ENCODE measurements around the gene FAM118B. TPM values are rescaled to one million over a fixed set of nuclear protein-coding genes. Genes with fewer than 3 reads are reported as not detected.

The FAM118B gene
- total RNA-seq, 2 experiments from 2014 or later: 5.6 to 6.3 TPM

DNA sequence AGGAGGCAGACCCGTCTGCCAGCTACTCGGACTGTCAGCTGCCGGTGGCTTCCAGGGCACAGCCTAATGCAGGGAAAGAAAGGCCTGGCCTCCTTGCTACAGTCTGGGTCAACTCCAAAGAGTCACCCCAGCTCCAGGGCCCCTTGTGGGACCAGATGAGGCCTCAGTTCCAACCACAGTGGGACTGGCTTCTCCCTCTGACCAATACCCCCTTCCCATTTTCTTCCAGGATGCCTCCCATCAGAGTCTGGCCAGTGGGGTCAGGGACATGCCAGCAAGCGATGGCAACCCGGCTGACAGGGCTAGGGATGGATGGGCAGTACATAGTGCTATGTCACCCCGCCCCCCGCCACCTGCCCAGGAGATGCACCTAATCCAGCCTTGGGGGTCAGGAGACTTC lies 36.8 kb upstream of the FAM118B start:
- CTCF ChIA-PET: no interaction called here
- H3K36me3 Mint-ChIP-seq (ENCODE audit: low read depth): no peaks in the 10 kb centered on the region

DNA sequence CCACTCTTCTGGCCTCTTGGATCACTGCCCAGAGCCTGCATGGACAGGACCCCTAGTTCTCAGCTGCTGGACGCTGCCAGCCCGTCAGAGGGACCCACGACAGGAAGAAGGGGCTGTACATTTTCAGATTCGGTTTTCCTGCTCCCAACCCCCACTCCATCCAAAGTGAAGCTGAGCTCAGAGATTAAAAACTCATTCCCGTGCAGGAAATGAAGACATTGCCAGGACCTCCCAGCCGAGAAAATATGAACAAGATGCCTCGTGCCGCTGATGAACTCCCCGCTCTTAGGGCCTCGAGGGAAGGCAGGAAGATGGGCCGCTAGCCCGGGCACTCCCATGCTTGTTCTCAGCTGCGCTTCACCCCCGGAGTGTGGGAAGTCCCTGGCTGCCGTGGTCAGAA lies 36.2 kb upstream of the FAM118B start:
- peaks cover 3% of the 10 kb centered on the region for H3K27me3 Mint-ChIP-seq (ENCODE audit: low read depth)
- H3K36me3 Mint-ChIP-seq (ENCODE audit: low read depth): no peaks in the 10 kb centered on the region
- peaks cover 2% of the 10 kb centered on the region for H3K9me3 Mint-ChIP-seq
- no peak overlapping the region for H3K4me3 Mint-ChIP-seq
- intact Hi-C loops (cut with micrococcal nuclease): no loop called here
- DNase-seq: no peak
- H3K4me1 Mint-ChIP-seq (ENCODE audit: low read depth): no peaks in the 10 kb centered on the region
- CTCF ChIA-PET: no interaction called here
- H3K27ac Mint-ChIP-seq: no peak overlapping the region

More for the DNA sequence above, 36.8 kb upstream of the FAM118B start:
- Mint-ChIP-seq H3K27ac (no peak overlapping the region), H3K4me3 (no peak overlapping the region), H3K9me3 (no peaks in the 10 kb centered on the region), H3K4me1 (ENCODE audit: low read depth) (no peaks in the 10 kb centered on the region), H3K27me3 (ENCODE audit: low read depth) (peaks cover 3% of the 10 kb centered on the region)
- DNase-seq: no peak
- intact Hi-C loops (cut with micrococcal nuclease): no loop called here

DNA sequence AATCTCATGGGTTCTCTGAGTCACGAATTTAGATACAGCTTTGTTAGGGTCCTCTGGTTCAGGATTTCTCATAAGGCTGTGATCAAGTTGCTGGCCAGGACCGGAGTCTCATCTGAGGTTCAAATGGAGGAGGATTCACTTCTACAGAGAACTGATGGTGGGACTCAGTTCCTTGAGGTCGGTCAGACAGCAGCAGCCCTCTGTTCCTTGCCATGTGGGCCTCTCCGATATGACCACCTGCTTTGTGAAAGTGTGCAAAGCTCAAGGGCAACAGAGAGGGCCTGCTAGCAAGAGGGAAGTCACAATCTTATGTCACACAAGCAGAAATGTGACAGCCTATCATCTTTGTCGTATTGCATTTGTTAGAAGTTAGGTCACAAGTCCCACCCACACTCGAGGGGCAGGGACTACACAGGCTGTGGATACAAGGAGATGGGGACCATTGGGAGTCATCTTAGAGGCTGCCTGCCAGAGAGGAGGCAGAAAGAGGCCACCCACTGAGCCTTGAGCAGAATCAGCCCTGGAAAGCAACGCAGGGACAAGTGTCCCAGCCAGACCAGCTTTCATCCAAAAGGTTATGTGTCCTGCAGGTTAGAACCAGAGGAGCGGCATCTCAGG lies 34.6 kb upstream of the FAM118B start:
- intact Hi-C loops (cut with micrococcal nuclease): no loop called here
- CTCF ChIA-PET: no interaction called here
- no peaks in the 10 kb centered on the region for H3K36me3 Mint-ChIP-seq (ENCODE audit: low read depth)
- H3K27me3 Mint-ChIP-seq (ENCODE audit: low read depth): no peaks in the 10 kb centered on the region
- H3K27ac Mint-ChIP-seq: no peak overlapping the region
- H3K9me3 Mint-ChIP-seq: peaks cover 2% of the 10 kb centered on the region
- DNase-seq: no peak
- no peak overlapping the region for H3K4me3 Mint-ChIP-seq
- H3K4me1 Mint-ChIP-seq (ENCODE audit: low read depth): no peaks in the 10 kb centered on the region

DNA sequence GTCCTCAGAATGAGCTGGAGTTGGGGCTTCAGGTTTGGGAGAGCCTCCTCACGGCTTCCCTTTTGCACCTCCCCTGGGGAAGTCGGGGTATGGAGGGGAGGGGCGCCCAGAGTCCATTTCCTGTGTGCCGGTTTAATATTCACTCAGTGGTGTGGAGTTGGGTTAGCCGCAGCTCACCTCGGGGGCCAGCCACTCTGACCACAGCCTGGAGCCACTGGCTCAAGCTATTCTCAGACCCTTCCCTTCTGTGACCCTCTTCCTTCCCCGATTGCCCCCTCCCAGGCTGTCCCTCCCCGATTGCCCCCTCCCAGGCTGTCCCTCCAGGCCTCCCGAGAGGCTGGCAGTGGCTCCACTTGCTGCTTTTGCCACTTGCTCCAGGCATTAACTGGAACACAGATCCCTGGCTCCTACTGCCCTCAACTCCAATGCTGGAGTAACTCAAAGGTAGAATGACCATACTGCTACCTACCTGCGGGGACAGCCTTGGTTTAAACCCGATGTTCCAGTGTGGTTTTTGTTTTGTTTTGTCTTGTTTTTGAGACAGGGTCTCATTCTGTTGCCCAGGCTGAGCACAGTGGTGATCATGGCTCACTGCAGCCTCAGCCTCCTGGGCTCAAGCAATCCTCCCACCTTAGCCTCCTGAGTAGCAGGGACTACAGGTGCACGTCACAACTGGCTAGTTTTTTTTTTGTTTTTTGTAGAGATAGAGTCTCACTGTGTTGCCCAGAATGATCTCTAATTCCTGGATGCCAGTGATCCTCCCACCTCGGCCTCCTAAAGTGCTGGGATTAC lies 29.4 kb upstream of the FAM118B start:
- CTCF ChIA-PET: no interaction called here
- Mint-ChIP-seq H3K36me3 (ENCODE audit: low read depth) (peaks cover 2% of the 10 kb centered on the region), H3K4me3 (no peak overlapping the region), H3K9me3 (peaks cover 2% of the 10 kb centered on the region), H3K27ac (no peak overlapping the region), H3K27me3 (ENCODE audit: low read depth) (no peaks in the 10 kb centered on the region), H3K4me1 (ENCODE audit: low read depth) (peaks cover 4% of the 10 kb centered on the region)
- intact Hi-C loops (cut with micrococcal nuclease): no loop called here
- no peak for DNase-seq

DNA sequence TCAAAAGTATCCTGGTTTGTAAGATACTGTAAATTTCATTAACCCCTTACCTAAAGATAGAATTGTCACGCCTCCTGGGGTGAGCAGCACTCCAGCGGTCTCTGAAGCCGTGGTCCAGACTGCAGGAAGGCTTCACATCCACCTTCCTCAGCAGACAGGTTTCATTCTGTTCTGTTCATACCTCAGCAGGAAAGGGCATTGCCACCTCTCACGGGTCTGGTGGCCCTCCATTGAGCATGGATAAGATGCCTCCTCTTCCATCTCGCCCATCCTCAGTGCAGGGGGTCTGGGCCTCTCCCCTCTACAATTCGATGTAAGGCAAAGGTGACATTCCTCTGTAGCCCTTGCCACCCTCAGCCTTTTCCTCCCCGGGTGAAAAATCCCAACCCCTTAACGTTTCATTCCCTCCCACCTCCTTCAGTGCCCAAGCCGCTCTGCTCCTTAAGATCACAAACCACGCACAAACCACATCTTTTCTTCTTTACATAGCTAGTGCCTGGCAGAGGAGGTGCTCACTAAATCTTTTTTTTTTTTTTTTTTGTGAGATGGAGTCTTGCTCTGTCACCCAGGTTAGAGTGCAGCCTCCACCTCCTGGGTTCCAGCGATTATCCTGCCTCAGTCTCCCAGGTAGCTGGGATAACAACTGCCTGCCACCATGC lies 28.7 kb upstream of the FAM118B start:
- Mint-ChIP-seq H3K4me1 (ENCODE audit: low read depth) (peaks cover 4% of the 10 kb centered on the region), H3K9me3 (peaks cover 2% of the 10 kb centered on the region), H3K27me3 (ENCODE audit: low read depth) (no peaks in the 10 kb centered on the region), H3K36me3 (ENCODE audit: low read depth) (peaks cover 2% of the 10 kb centered on the region), H3K27ac (no peak overlapping the region), H3K4me3 (no peak overlapping the region)
- DNase-seq: no peak
- intact Hi-C loops (cut with micrococcal nuclease): no loop called here
- CTCF ChIA-PET: interaction anchor here (1.1 kb wide), 1 partner anchor 11 kb away, joined by 6 read pairs; no protein-coding TSS in a partner anchor

DNA sequence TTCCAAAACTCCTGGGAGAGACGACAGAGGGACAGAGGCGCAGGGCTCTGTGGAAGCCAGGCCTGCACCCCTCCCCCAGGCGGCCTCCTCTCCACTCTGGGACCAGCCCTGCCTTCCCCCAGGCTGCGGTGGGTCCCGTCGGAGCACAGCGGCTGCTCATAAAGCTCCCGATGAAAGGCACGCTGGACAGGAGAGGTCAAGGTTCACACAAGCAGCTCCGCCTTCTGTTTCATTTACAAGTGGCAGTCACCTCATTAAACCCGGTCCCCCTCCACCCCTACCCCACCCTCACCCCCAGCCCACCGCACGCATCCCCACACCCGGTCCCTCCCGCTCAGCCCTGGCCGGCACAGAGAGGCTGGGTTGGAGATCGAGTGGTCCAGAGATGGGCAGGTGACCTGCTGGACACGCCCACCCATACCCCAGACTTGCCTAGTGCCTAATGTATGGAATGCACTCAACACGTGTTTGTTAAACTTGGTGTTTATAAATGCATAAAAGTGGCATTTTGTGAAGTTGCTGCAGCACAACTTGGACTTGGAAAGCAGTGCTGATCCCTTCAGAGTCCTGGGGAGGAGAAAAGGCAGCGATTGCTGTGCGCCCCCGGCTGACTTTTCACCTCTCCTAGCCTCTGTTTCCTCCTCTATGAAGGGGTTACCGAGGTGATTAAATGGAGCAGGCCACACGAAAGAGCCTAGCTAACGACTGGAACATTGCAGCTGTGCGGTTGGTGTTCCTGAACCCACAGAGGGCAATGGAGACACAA lies 26.1 kb upstream of the FAM118B start:
- H3K4me3 Mint-ChIP-seq: no peak overlapping the region
- CTCF ChIA-PET: no interaction called here
- DNase-seq: no peak
- intact Hi-C loops (cut with micrococcal nuclease): no loop called here
- peaks cover 4% of the 10 kb centered on the region for H3K4me1 Mint-ChIP-seq (ENCODE audit: low read depth)
- no peaks in the 10 kb centered on the region for H3K27me3 Mint-ChIP-seq (ENCODE audit: low read depth)
- no peaks in the 10 kb centered on the region for H3K9me3 Mint-ChIP-seq
- peaks cover 6% of the 10 kb centered on the region for H3K36me3 Mint-ChIP-seq (ENCODE audit: low read depth)
- no peak overlapping the region for H3K27ac Mint-ChIP-seq

DNA sequence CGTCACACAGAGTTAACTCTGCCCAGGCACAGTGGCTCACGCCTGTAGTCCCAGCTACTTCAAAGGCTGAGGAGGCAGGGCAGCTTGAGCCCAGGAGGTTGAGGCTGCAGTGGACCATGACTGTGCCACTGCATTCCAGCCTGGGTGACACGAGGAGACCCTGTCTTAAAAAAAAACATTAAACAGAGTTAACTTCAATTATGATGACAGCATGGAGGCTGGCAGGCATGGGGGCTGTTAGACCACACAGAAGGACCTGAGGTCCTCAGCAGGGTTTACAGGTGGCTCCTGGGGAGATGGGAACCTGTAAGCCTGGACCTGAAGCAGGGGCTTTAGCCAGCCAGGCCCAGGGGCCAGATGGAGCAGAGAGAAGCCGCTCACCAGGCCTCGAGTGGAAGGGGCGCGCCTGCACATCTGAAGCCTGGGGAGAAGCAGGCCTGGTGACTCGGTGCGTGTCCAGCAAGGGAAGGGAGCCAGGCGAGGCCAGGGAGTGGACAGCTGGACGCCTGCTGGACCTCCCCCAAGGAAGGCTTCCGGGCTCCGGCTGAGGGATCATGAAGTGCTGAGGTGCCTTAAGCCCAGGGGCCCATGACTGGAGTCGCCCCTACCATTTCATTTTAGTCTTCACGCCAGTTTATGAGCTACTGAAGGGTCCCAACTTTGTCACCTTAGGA lies 25.4 kb upstream of the FAM118B start:
- no peak for DNase-seq
- H3K36me3 Mint-ChIP-seq (ENCODE audit: low read depth): peaks cover 6% of the 10 kb centered on the region
- CTCF ChIA-PET: no interaction called here
- H3K4me3 Mint-ChIP-seq: no peak overlapping the region
- H3K27me3 Mint-ChIP-seq (ENCODE audit: low read depth): no peaks in the 10 kb centered on the region
- peaks cover 4% of the 10 kb centered on the region for H3K4me1 Mint-ChIP-seq (ENCODE audit: low read depth)
- H3K27ac Mint-ChIP-seq: no peak overlapping the region
- H3K9me3 Mint-ChIP-seq: no peaks in the 10 kb centered on the region
- intact Hi-C loops (cut with micrococcal nuclease): no loop called here

DNA sequence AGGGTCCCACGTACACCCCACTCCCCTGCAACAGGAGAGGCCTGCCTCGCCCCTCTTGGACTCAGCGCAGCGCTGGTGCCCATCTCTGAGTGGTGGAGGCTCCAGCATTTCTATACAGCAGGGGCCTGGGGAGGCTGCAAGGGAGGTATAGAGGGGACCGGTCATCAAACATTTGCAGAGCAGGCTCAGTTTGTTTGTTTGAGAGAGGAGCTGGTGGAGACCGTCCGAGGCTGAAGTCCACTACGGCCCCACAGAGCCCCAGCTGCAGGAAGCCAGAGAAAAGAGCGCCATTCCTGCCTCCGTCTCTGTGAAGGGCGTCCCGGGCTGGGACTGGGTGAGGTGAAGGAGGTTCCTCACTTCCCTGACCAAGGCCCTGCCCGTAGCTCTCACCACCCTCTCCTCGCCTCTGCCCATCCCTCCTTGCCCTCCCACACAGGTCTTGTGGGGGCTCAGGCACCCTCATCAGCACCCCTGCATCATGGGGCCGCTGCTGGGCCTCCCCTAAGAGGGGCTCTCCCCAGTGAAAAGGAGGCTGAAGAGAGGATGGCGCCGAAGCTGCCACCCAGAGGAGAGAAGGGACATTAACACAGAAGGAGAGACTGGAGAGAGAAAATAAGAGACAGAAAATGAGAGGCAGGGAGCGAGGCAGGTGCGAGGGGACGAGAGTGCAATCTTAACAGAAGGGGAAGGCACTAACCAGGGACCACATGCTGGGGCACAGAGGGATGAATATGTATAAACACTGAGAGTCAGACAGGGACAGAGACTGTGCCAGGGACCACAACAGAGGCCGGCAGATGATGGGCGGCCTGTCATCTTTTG lies 24.7 kb upstream of the FAM118B start:
- intact Hi-C loops (cut with micrococcal nuclease): no loop called here
- H3K9me3 Mint-ChIP-seq: no peaks in the 10 kb centered on the region
- H3K4me3 Mint-ChIP-seq: no peak overlapping the region
- CTCF ChIA-PET: interaction anchor here (1.3 kb wide), 1 partner anchor 264 kb away, joined by 4 read pairs; no protein-coding TSS in a partner anchor
- H3K27ac Mint-ChIP-seq: no peak overlapping the region
- peaks cover 4% of the 10 kb centered on the region for H3K4me1 Mint-ChIP-seq (ENCODE audit: low read depth)
- DNase-seq: no peak
- H3K36me3 Mint-ChIP-seq (ENCODE audit: low read depth): peaks cover 9% of the 10 kb centered on the region
- no peaks in the 10 kb centered on the region for H3K27me3 Mint-ChIP-seq (ENCODE audit: low read depth)

DNA sequence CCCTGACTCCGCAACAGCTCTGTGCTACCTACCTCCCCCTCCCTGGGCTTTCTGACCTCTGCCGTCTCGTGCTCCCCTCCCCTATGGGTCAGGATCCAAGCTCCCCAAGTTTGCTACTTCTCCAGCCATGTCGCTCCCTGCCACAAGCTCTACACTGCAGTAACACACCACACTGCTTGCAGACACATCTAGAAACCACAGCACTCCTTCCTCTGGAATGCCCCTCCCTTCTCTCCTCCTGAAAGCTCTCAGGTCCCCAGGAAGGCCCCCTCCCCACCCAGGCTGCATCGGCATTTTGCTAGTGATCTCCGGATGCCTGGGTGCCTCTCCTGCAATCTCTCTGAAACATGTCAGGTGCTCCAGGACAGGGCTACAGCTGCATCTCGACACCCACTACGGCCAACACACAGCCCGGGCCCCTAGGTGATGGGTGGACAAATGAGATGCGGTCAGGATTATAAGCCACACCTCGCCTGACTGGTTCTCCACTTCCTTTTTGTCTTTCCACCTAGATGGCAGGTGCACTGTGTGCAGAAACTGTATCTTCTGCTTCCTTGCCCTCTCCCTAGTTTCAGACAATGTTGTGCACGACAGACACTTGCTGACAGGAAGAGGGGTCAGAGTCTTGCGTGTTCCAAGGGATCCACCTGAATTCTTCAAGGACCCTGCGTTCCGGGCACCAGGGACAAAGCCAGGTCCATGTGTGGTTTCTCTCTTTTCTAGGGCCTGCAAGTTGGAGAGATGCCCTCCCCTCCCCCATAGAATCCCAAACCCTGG lies 23.1 kb upstream of the FAM118B start:
- Mint-ChIP-seq H3K4me1 (ENCODE audit: low read depth) (no peaks in the 10 kb centered on the region), H3K9me3 (no peaks in the 10 kb centered on the region), H3K36me3 (ENCODE audit: low read depth) (peaks cover 12% of the 10 kb centered on the region), H3K4me3 (no peak overlapping the region), H3K27ac (no peak overlapping the region), H3K27me3 (ENCODE audit: low read depth) (no peaks in the 10 kb centered on the region)
- intact Hi-C loops (cut with micrococcal nuclease): no loop called here
- CTCF ChIA-PET: interaction anchor here (0.6 kb wide), 1 partner anchor 272 kb away, joined by 3 read pairs; no protein-coding TSS in a partner anchor
- DNase-seq: no peak

DNA sequence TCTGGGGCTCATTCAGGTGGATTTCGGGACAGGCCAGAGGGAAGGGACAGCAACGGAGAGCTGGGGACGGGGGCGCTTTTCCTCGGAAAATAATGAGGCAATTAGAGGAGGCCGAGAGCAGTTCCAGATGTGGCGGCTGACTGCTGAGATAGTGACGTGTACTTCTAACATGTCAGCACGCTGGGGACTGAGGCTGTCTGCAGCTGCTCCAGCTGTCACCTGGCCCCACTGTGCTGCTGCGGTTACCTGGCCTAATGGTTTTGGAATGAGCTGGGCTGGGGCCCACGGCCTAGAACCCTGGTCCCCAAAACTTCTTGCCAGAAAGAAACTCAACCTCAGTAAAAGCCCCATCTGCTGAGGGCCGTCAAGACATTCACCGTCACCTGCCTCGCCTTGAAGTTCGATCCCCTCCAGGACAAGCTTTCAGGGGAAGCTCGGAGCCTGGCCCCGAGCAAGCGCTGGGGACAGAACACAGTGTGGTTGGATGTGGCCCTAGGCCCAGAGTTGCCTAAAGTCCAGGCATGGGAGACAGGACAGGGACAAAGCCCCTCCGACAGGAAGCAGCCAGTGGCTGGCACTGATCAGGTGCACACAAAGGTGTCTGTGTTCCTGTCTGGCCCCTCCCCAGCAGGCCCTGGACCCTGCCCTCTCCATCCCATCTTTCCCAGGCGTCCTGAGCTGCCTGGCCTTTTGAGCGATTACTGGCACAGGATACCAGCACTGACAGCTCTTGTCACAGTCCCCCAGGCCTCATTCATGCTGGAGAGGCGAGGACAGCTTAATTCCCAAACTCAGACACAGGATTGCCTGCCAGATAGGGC lies 22.3 kb upstream of the FAM118B start:
- Mint-ChIP-seq H3K27me3 (ENCODE audit: low read depth) (no peaks in the 10 kb centered on the region), H3K36me3 (ENCODE audit: low read depth) (peaks cover 12% of the 10 kb centered on the region)

More for the DNA sequence above, 22.3 kb upstream of the FAM118B start:
- H3K4me1 Mint-ChIP-seq (ENCODE audit: low read depth): no peaks in the 10 kb centered on the region
- intact Hi-C loops (cut with micrococcal nuclease): no loop called here
- no peaks in the 10 kb centered on the region for H3K9me3 Mint-ChIP-seq
- no peak for DNase-seq
- H3K27ac Mint-ChIP-seq: no peak overlapping the region
- H3K4me3 Mint-ChIP-seq: no peak overlapping the region
- CTCF ChIA-PET: no interaction called here
